ENCODE results near the gene HOXA4.

The HOXA4 gene

DNA sequence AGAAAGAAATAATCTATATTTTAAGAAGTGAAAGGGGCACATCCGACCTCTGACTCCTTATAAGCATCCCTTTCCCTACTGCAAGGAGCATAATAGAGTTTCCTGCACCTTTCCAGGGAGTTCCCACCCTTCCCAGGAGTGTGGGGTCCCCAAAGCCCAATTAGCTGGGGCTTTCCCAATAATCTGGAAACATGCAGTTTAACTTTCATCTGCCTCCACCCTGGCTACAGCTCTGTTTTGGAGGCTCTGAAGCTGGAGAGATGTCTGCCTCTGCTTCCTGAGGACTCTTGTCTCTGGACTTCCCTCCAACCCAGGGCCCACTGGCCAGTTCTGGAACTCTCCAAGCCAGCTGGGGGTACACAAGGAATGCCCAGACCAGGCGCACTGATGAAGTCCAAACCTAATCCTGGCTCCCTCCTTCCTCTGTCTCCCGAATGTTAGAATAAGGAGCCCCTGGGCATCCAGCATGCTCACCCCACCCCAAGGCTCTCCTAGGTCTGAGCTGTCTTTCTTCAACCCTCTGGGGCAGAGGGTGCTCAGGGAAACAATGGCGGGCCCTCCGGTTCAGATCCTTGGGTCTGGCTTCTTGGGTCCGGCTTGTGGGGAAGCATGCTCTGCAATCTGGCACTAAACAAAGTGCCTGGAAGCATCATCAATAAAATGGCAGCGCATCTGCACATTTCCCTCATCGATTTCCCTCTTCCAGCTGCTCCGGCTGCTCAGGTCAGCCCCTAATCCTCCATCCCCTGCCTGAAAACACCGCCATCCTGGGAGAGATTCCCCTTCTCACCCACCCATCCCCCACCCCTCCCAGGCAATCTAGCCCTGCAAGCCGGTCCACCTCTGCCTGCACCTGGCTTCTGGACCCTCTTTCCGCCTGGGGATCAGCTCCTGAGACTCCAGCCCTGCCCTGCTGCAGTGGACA is 13.3 kb downstream of the HOXA4 start:
- peak overlapping the region; percentile 70 to 76 for H3K9ac ChIP-seq (ENCODE audit: low read depth in 1 of 2, low read length in 2 of 2)
- no peaks in the 10 kb centered on the region for H3K9me3 ChIP-seq (ENCODE audit: control insufficient read depth in 1 of 2, low read length in 2 of 2)
- H3K27ac ChIP-seq (ENCODE audit: low read depth, low read length): peak overlapping the region; percentile 51

DNA sequence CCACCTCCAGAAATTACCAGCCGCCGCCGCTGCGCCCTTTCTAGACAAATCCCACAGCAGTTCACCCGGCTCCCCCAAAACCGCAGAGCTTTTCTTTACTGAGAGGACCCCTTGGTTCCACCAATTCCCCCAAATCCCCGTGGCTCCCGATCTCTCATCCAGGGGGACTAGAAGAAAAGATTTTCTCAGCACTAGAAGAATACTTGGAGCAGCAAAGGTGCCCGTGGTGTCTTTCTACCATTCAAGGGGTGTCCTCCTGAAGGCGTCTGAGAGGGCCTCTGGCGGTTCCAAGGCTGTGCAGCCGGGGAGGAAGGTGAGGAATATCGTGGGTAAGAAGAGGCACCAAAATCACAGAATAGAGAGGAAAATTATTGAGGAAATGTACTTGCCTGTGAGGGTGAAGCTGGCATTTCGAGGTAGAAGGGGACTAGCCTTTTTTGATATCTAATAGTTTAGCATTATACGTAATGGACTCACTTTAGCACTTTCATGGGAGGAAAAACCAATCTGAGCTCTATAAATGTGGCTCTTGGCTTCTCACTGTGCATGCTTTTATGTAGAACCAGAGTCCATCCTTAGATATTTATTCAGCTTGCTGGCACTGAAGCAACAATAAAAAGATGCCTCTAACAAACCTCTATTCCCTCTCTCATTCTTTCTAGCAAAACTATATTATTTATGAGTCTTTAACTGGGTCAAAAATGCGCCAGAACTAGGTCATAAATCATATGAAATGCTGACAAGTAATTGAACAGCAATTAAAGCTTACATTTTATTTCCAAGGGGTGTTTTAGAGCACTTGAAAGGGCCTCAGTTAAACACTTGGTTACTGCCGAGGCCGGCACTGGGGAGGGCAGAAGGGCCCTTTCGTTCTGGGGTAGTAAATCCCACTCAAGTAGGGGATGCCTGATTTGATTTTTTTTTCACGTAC is 14.3 kb downstream of the HOXA4 start:
- H3K9me3 ChIP-seq (ENCODE audit: control insufficient read depth in 1 of 2, low read length in 2 of 2): no peaks in the 10 kb centered on the region
- peak overlapping the region; percentile 58 for H3K27ac ChIP-seq (ENCODE audit: low read depth, low read length)
- H3K9ac ChIP-seq (ENCODE audit: low read depth in 1 of 2, low read length in 2 of 2): peak overlapping the region; percentile 70 to 76
- no peaks in the 10 kb centered on the region for H3K36me3 ChIP-seq (ENCODE audit: control insufficient read depth in 1 of 2, insufficient read depth in 2 of 2, low read length in 2 of 2)
- peaks cover 17 to 31% of the 10 kb centered on the region in 2 donors for H3K4me1 ChIP-seq (ENCODE audit: control insufficient read depth in 1 of 2, insufficient read depth in 2 of 2, low read length in 2 of 2)
- H3K4me3 ChIP-seq (ENCODE audit: low read depth in 1 of 2, low read length in 2 of 2): peak overlapping the region; percentile 64 to 69
- peaks cover 0 to 3% of the 10 kb centered on the region in 2 donors for H3K27me3 ChIP-seq (ENCODE audit: control insufficient read depth in 1 of 2, insufficient read depth in 2 of 2, low read length in 2 of 2)

More for the DNA sequence above, 13.3 kb downstream of the HOXA4 start:
- peaks cover 0 to 3% of the 10 kb centered on the region in 2 donors for H3K27me3 ChIP-seq (ENCODE audit: control insufficient read depth in 1 of 2, insufficient read depth in 2 of 2, low read length in 2 of 2)
- no peaks in the 10 kb centered on the region for H3K36me3 ChIP-seq (ENCODE audit: control insufficient read depth in 1 of 2, insufficient read depth in 2 of 2, low read length in 2 of 2)
- H3K4me1 ChIP-seq (ENCODE audit: control insufficient read depth in 1 of 2, insufficient read depth in 2 of 2, low read length in 2 of 2): peaks cover 20 to 31% of the 10 kb centered on the region in 2 donors
- peak overlapping the region; percentile 64 to 69 for H3K4me3 ChIP-seq (ENCODE audit: low read depth in 1 of 2, low read length in 2 of 2)

DNA sequence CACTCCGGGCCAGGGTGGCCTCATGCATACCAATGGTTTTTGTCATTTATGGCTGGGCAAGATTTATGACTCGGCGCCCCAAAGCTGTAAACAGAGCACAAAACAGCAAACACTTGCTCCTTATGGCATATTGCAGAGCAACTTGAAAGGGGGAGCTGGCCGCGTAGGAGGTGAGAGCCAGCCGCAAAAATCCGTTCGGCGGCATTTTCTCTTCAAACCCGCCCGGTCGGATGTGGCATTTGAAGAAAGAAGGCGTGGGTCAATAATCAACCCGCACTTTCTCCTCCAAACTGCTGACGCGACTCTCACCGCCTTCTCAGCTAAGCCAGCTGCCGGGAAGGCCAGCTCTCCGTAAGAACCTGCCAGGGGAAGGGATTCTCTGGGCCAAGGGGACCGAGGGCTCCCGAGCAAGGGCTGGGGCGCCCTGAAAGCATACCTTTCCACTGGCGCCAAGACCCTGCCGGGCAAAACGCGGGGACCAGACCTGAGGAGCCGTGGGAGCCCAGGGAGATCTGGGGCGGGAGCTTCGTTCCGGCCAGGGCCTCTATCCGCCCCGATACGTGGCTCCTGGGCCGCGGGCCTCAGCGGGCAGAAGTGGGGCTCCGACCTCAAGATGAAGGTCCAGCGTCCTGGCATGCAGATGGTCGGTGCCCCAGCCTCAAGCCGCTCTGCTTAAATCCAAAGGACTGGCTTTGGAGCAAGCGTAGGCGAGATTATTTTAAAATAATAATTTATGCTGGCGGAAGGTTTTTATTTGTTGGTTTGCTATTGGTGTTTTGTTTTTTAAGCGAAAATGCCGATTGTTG is 15.1 kb downstream of the HOXA4 start:
- Histone ChIP-seq H3K4me3 (ENCODE audit: low read depth in 1 of 2, low read length in 2 of 2) (peak overlapping the region; percentile 64 to 69), H3K4me1 (ENCODE audit: control insufficient read depth in 1 of 2, insufficient read depth in 2 of 2, low read length in 2 of 2) (peaks cover 9 to 24% of the 10 kb centered on the region in 2 donors), H3K27ac (ENCODE audit: low read depth, low read length) (peak overlapping the region; percentile 92), H3K27me3 (ENCODE audit: control insufficient read depth in 1 of 2, insufficient read depth in 2 of 2, low read length in 2 of 2) (peaks cover 0 to 3% of the 10 kb centered on the region in 2 donors), H3K36me3 (ENCODE audit: control insufficient read depth in 1 of 2, insufficient read depth in 2 of 2, low read length in 2 of 2) (no peaks in the 10 kb centered on the region), H3K9ac (ENCODE audit: low read depth in 1 of 2, low read length in 2 of 2) (peak overlapping the region; percentile 70 to 76), H3K9me3 (ENCODE audit: control insufficient read depth in 1 of 2, low read length in 2 of 2) (no peaks in the 10 kb centered on the region)

DNA sequence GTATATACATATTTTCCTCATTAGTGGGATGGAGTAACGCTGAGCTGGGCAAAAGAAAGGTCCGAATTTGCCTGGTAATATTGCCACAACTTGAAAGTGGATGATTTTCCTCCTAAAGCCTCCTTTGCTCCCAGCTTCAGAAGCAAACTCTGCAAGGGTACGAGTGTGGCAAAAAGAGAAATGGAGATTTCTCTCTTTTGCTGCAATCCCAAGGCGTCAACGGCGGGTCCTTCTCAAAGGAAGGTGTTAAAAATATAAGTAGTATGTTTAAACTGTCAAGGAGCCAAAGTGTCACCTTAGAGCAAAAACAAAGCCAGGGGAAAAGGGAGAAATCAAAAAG is 15.7 kb downstream of the HOXA4 start:
- peak overlapping the region; percentile 92 for H3K27ac ChIP-seq (ENCODE audit: low read depth, low read length)
- peaks cover 0 to 3% of the 10 kb centered on the region in 2 donors for H3K27me3 ChIP-seq (ENCODE audit: control insufficient read depth in 1 of 2, insufficient read depth in 2 of 2, low read length in 2 of 2)
- H3K9me3 ChIP-seq (ENCODE audit: control insufficient read depth in 1 of 2, low read length in 2 of 2): no peaks in the 10 kb centered on the region
- peak overlapping the region in 1 of 2 donors; percentile 70 for H3K9ac ChIP-seq (ENCODE audit: low read depth in 1 of 2, low read length in 2 of 2)
- H3K4me3 ChIP-seq (ENCODE audit: low read depth in 1 of 2, low read length in 2 of 2): peak overlapping the region; percentile 64 to 69
- no peaks in the 10 kb centered on the region for H3K36me3 ChIP-seq (ENCODE audit: control insufficient read depth in 1 of 2, insufficient read depth in 2 of 2, low read length in 2 of 2)
- peaks cover 7 to 22% of the 10 kb centered on the region in 2 donors for H3K4me1 ChIP-seq (ENCODE audit: control insufficient read depth in 1 of 2, insufficient read depth in 2 of 2, low read length in 2 of 2)

DNA sequence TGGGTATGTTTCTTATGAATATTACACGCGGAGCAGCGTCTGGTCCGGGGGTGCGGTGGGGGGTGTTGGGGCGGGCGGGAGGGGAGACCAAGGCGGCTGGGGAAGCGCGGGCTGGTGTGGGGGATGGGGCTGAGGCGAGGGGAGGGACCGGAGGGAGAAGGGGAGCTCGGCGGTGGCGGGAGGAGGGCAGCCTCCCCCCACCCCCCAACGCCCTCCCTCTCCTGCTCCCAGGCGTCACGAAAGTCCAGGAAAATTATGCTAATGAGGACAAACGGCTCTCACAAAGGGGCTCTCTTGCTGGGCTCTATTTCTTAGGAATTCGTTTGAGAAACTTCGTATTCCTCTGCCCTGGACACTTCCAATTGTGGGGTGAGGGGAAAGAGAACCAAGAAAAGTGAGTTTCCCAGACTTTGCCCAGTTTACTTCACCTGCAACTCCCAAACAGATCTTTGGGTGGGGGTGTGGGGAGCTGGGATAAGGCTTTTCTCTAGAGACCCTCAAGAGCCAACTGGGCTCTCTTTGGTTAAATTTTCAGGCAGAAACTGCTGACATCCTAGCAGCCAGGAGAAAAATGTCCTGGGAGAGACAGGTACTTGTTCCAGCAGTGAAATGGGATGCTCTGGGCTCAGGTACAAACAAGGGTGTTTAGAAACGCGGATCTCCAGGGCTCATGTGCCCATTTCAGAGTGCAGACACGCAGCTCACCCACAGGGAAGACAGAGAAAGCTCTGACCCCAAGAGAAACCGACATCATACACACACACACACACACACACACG is 16.4 kb downstream of the HOXA4 start:
- H3K4me1 ChIP-seq (ENCODE audit: control insufficient read depth in 1 of 2, insufficient read depth in 2 of 2, low read length in 2 of 2): peaks cover 0 to 25% of the 10 kb centered on the region in 2 donors
- peak overlapping the region; percentile 34 to 43 for H3K9ac ChIP-seq (ENCODE audit: low read depth in 1 of 2, low read length in 2 of 2)
- H3K4me3 ChIP-seq (ENCODE audit: low read depth in 1 of 2, low read length in 2 of 2): peak overlapping the region; percentile 55 to 60
- H3K27me3 ChIP-seq (ENCODE audit: control insufficient read depth in 1 of 2, insufficient read depth in 2 of 2, low read length in 2 of 2): peaks cover 0 to 3% of the 10 kb centered on the region in 2 donors
- H3K9me3 ChIP-seq (ENCODE audit: control insufficient read depth in 1 of 2, low read length in 2 of 2): no peaks in the 10 kb centered on the region
- H3K36me3 ChIP-seq (ENCODE audit: control insufficient read depth in 1 of 2, insufficient read depth in 2 of 2, low read length in 2 of 2): no peaks in the 10 kb centered on the region
- H3K27ac ChIP-seq (ENCODE audit: low read depth, low read length): peak overlapping the region; percentile 74

DNA sequence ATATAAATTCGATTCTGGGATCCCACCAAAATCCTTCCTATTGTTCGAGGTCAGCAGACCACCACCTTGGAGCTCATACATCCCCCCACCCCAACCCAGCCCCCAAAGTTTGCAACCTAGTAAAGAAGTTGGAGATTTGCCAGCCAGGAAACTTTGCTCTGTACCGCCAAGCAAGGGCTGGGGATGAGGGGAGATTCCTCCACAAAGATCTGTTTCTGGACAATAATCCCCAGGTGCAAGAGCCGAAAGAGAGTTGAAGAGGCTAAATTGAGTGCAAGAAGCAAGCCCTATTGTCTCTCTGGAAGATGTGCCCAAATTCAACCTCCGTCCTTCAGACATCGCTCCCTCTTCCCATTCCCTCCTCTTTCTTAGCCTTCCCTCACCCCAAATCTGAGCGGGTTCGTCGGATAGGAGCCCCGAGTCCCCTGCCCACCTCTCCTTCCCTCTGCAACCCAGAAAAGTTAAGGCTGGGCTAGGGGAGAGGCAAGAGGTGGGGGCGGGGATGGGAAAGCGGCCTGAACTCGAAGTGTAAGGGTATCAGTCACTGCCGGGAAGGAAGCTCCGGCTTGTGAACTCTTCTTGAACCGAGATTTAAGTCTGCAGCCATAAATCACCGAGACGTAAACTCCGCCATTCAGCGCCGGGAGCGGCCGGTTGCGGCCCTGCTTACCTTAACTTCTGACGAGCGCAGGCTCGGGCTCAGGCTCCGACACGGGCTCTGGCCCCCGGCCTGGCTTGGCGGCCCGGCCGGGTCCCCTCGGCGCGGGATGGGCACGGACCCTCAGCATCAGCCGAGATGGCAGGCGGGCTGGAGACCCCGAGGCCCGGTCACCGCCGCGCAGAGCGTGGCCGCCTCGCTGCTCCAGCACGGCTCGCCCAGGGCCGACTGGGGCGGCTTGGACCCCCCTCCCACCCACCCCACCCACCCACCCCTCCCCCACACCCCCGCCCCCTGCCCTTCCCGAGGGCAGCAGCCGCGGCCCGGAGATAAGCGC is 17.3 kb downstream of the HOXA4 start:
- Histone ChIP-seq H3K27me3 (ENCODE audit: control insufficient read depth in 1 of 2, insufficient read depth in 2 of 2, low read length in 2 of 2) (peaks cover 0 to 3% of the 10 kb centered on the region in 2 donors), H3K4me1 (ENCODE audit: control insufficient read depth in 1 of 2, insufficient read depth in 2 of 2, low read length in 2 of 2) (peaks cover 0 to 26% of the 10 kb centered on the region in 2 donors), H3K27ac (ENCODE audit: low read depth, low read length) (peak overlapping the region; percentile 87), H3K9ac (ENCODE audit: low read depth in 1 of 2, low read length in 2 of 2) (peak overlapping the region in 1 of 2 donors; percentile 50), H3K9me3 (ENCODE audit: control insufficient read depth in 1 of 2, low read length in 2 of 2) (no peaks in the 10 kb centered on the region), H3K36me3 (ENCODE audit: control insufficient read depth in 1 of 2, insufficient read depth in 2 of 2, low read length in 2 of 2) (no peaks in the 10 kb centered on the region), H3K4me3 (ENCODE audit: low read depth in 1 of 2, low read length in 2 of 2) (peak overlapping the region; percentile 62 to 71)

DNA sequence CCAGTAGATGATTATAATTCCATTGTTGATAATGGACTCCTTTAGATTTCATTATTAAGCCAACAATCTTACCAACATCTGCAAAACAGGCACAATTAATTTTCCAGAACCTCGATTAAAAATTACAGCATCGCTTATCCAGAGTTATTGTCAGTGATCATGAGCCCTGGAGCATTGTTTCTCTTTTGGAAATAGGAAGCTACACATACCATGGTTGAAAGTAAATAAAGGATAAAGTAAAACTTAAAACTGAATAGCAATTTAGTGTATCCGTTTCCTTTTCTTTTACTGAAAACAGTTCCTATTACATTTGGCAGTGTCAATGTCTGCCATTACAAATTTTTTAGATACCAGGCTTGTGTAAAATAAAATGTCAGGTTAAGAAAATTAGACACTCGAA is 18.2 kb downstream of the HOXA4 start:
- Histone ChIP-seq H3K27me3 (ENCODE audit: control insufficient read depth in 1 of 2, insufficient read depth in 2 of 2, low read length in 2 of 2) (peaks cover 0 to 3% of the 10 kb centered on the region in 2 donors), H3K27ac (ENCODE audit: low read depth, low read length) (no peak overlapping the region), H3K9ac (ENCODE audit: low read depth in 1 of 2, low read length in 2 of 2) (peak overlapping the region in 1 of 2 donors; percentile 50), H3K4me1 (ENCODE audit: control insufficient read depth in 1 of 2, insufficient read depth in 2 of 2, low read length in 2 of 2) (peaks cover 0 to 26% of the 10 kb centered on the region in 2 donors), H3K36me3 (ENCODE audit: control insufficient read depth in 1 of 2, insufficient read depth in 2 of 2, low read length in 2 of 2) (no peaks in the 10 kb centered on the region), H3K4me3 (ENCODE audit: low read depth in 1 of 2, low read length in 2 of 2) (no peak overlapping the region), H3K9me3 (ENCODE audit: control insufficient read depth in 1 of 2, low read length in 2 of 2) (no peaks in the 10 kb centered on the region)

DNA sequence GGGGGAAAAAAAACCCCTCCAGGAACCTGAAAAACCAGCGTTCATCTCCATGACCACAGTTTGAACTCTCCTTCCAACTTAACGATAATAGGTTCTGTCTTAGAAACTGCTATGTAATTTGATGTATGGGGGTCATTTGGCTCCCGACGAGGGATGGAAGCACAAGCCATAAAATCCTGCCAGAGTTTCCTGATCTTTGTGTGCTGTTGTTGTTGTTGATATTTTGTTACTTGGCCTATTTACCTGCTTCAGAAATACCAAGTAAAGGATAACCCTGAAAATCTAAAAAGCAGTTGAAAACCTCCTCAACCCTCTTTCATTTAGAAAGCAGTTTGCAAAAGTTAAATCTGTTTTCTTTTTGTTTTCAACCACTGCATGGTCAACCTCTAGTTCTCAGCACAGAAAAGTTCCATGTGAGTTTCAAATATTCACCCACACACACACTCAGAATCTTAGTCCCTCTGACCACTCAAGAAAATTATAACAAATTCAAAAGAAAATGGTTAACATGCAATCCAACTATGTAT is 18.7 kb downstream of the HOXA4 start:
- Histone ChIP-seq H3K4me1 (ENCODE audit: control insufficient read depth in 1 of 2, insufficient read depth in 2 of 2, low read length in 2 of 2) (peaks cover 0 to 24% of the 10 kb centered on the region in 2 donors), H3K4me3 (ENCODE audit: low read depth in 1 of 2, low read length in 2 of 2) (peak overlapping the region in 1 of 2 donors; percentile 37), H3K27ac (ENCODE audit: low read depth, low read length) (no peak overlapping the region), H3K27me3 (ENCODE audit: control insufficient read depth in 1 of 2, insufficient read depth in 2 of 2, low read length in 2 of 2) (peaks cover 0 to 3% of the 10 kb centered on the region in 2 donors), H3K9ac (ENCODE audit: low read depth in 1 of 2, low read length in 2 of 2) (no peak overlapping the region), H3K36me3 (ENCODE audit: control insufficient read depth in 1 of 2, insufficient read depth in 2 of 2, low read length in 2 of 2) (no peaks in the 10 kb centered on the region), H3K9me3 (ENCODE audit: control insufficient read depth in 1 of 2, low read length in 2 of 2) (no peaks in the 10 kb centered on the region)
